HL-60 (cell line): ENCODE data around the gene KLF16.

Source experiments
- DNase-seq, 2 experiments: peaks; one replicate each; pipeline ENCODE4 v3.0.0-alpha.2; 2010 to 2020; ENCODE audit warnings: low read depth in 1 of 2, low spot score in 1 of 2
- H3K27ac ChIP-seq: fragments of 250-450 bp; sonication (Bioruptor Pico); replicated peaks from 2 replicates; pipeline ENCODE4 v1.5.1; 2020; ENCODE audit warnings: mild to moderate bottlenecking, moderate library complexity
- H3K27me3 ChIP-seq: fragments of 250-450 bp; sonication (Bioruptor Pico); 2 replicates; pipeline ENCODE4 v1.5.1; 2021; ENCODE audit warnings: mild to moderate bottlenecking, moderate library complexity; ENCODE audit not compliant: insufficient read depth, poor library complexity, severe bottlenecking
- H3K4me3 ChIP-seq: replicated peaks from 2 replicates; pipeline ENCODE4 v1.5.1; 2011; ENCODE audit warnings: mild to moderate bottlenecking, control low read depth, low read length; ENCODE audit not compliant: insufficient read depth
- GABPA ChIP-seq: IDR thresholded peaks from 2 replicates; pipeline ENCODE4 v1.6.1; 2012; ENCODE audit warnings: low read depth
- POLR2AphosphoS5 ChIP-seq: IDR thresholded peaks from 2 replicates; pipeline ENCODE4 v1.6.1; 2012; ENCODE audit warnings: low read depth
- SPI1 ChIP-seq: IDR thresholded peaks from 2 replicates; pipeline ENCODE4 v1.6.1; 2012; ENCODE audit warnings: low read depth, mild to moderate bottlenecking, borderline replicate concordance
- TF ChIP-seq, protein P1 (sequence below): IDR thresholded peaks from 2 replicates; pipeline ENCODE4 v1.6.1; 2012; ENCODE audit warnings: low read depth; ENCODE audit not compliant: insufficient replicate concordance
- TF ChIP-seq, protein P2 (sequence below): IDR thresholded peaks from one replicate; pipeline ENCODE4 v1.5.1; 2011; ENCODE audit warnings: low read length, control low read depth, inconsistent platforms; ENCODE audit not compliant: insufficient read depth

KLF16 gene

DNA sequence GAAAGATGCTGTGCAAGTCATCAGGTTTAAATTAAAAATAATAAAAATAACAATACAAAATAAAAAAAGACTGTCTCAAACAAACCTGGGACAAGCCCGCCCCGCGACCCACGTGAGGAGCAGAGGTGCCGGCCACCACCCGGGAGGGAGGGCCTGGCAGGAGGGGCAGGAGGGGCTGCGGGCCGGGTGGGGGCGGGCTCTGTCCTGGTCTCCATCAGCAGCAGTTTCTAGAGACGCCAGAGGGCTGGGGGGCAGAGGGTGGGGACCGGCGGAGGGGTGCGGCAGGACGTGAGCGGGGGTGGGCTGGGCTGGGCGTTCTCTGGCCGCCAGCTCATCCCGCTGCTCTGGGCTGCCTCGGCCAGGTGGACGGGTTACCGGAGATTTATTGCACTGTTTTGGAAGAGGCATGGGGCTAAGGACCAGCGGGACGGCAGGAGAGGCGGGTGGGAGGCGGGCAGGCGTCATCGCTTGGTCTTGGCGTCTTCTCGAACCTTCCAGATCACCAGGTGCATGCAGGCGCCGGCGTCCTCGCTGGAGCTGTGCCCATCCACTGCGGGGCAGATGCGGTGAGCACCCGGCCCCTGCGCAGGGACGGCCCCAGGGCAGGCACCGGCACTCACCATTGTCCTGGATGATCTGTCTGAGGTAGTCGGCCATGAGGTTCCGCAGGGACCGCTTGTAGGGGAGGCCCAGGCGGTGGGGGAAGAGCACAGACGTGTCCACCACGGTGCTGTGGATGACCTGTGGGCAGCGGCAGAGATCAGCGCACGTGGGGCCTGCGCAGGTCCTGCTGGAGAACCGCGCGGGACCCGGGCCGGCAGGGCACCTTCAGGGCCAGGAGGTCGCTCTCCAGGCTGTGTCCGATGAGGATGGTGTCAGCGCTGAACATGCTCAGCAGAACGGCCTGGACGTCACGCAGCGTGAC lies 47.5 kb downstream of the KLF16 start:
- Histone ChIP-seq H3K27ac (no peak overlapping the region), H3K4me3 (no peak overlapping the region), H3K27me3 (no peaks in the 10 kb centered on the region)
- DNase-seq, result no peak
- TF ChIP-seq, protein P1, sequence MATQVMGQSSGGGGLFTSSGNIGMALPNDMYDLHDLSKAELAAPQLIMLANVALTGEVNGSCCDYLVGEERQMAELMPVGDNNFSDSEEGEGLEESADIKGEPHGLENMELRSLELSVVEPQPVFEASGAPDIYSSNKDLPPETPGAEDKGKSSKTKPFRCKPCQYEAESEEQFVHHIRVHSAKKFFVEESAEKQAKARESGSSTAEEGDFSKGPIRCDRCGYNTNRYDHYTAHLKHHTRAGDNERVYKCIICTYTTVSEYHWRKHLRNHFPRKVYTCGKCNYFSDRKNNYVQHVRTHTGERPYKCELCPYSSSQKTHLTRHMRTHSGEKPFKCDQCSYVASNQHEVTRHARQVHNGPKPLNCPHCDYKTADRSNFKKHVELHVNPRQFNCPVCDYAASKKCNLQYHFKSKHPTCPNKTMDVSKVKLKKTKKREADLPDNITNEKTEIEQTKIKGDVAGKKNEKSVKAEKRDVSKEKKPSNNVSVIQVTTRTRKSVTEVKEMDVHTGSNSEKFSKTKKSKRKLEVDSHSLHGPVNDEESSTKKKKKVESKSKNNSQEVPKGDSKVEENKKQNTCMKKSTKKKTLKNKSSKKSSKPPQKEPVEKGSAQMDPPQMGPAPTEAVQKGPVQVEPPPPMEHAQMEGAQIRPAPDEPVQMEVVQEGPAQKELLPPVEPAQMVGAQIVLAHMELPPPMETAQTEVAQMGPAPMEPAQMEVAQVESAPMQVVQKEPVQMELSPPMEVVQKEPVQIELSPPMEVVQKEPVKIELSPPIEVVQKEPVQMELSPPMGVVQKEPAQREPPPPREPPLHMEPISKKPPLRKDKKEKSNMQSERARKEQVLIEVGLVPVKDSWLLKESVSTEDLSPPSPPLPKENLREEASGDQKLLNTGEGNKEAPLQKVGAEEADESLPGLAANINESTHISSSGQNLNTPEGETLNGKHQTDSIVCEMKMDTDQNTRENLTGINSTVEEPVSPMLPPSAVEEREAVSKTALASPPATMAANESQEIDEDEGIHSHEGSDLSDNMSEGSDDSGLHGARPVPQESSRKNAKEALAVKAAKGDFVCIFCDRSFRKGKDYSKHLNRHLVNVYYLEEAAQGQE, result no peak
- TF ChIP-seq SPI1, result no peak
- no peak for TF ChIP-seq POLR2AphosphoS5
- TF ChIP-seq GABPA, result no peak
- TF ChIP-seq, protein P2, sequence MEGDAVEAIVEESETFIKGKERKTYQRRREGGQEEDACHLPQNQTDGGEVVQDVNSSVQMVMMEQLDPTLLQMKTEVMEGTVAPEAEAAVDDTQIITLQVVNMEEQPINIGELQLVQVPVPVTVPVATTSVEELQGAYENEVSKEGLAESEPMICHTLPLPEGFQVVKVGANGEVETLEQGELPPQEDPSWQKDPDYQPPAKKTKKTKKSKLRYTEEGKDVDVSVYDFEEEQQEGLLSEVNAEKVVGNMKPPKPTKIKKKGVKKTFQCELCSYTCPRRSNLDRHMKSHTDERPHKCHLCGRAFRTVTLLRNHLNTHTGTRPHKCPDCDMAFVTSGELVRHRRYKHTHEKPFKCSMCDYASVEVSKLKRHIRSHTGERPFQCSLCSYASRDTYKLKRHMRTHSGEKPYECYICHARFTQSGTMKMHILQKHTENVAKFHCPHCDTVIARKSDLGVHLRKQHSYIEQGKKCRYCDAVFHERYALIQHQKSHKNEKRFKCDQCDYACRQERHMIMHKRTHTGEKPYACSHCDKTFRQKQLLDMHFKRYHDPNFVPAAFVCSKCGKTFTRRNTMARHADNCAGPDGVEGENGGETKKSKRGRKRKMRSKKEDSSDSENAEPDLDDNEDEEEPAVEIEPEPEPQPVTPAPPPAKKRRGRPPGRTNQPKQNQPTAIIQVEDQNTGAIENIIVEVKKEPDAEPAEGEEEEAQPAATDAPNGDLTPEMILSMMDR, result no peak

DNA sequence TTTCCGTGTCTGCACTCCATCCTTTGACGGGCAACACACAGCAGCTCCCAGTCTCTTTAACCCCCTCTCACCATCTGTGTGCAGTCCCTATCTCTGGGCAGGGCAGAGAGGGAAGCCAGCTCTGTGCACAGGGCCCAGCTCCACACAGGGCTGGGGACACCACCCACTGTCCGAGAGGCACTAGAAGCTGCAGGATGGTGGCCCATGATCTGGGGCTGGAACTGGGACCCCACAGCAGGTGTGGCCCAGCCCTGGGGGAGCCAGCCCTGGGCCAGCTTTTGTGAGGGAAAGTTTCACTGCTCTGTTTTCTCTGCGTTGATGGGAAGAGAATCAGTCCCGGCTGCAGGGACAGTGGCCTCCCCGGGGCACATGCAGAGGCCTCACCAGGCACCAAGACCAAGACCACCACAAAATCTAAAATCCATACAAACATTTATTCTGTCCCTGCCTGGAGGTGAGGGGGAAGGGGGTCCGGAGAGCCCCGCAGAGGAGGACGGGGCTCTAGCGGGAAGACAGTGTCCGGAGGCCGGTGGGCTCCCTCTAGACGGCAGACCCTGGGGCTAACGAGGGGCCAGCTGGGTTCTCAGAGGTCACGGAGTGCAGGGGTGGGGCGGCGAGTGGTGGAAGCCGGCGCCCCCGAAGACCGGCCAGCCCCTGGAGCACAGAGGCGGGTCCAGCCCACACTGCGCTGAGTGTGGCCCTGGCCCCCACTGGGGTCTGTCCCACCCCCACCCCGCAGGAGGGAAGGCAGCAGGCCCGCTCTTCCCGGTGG lies 48.4 kb downstream of the KLF16 start:
- Histone ChIP-seq H3K27ac (no peak overlapping the region), H3K27me3 (no peaks in the 10 kb centered on the region), H3K4me3 (no peak overlapping the region)
- no peak for DNase-seq
- TF ChIP-seq GABPA (no peak), SPI1 (no peak), POLR2AphosphoS5 (no peak; the same call in 1 of the 2 replicates)
- TF ChIP-seq, protein P2, result no peak
- TF ChIP-seq, protein P1, result no peak

DNA sequence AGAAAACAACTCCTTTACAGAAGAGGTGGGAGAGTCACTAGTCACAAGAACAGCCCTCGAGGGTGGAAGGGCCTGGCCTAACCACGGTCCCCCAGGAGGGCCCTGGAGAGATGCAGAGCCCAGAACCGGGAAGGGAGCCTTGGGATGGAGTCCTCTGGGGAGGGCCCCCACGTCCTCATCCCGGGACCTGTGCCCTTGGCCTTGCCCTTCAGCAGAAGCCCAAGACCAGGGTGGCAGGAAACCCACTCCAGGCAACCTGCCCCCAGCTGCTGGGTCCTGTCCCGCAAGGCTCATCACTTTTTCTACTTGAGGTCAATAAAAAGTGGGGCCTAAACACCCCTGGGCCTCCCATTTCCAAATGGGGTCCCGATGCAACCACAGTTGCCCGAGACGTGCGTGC lies 49.0 kb downstream of the KLF16 start:
- Histone ChIP-seq H3K4me3 (no peak overlapping the region), H3K27ac (no peak overlapping the region), H3K27me3 (no peaks in the 10 kb centered on the region)
- no peak for DNase-seq
- no peak for TF ChIP-seq POLR2AphosphoS5
